Left lung (tissue), 10 donors: ENCODE data around the gene REP15. TPM values are rescaled to one million over a fixed set of nuclear protein-coding genes. Genes with fewer than 3 reads are reported as not detected.

ENCODE experiments used
- ATAC-seq: fragments of 200-7000 bp; cut with Tn5 transposase; one replicate; pipeline ENCODE4 v1.9.1; 2020; ENCODE audit warnings: moderate library complexity
- DNase-seq, 4 donors: peaks; one replicate each; pipeline ENCODE4 v3.0.0-alpha.2; 2013 to 2020
- H3K27ac ChIP-seq, 2 donors: fragments of 200-600 bp; sonication (generic) in 1 of 2; one replicate each; pipeline versions ENCODE4 v1.5.0 to v1.8.0; 2020 to 2021
- H3K27me3 ChIP-seq, 2 donors: fragments of 200-600 bp; sonication (generic) in 1 of 2; one replicate each; pipeline versions ENCODE4 v1.5.0 to v1.8.0; 2020 to 2021
- H3K36me3 ChIP-seq, 2 donors: fragments of 200-600 bp; sonication (generic) in 1 of 2; one replicate each; pipeline versions ENCODE4 v1.5.0 to v1.8.0; 2020 to 2021
- H3K4me1 ChIP-seq, 2 donors: fragments of 200-600 bp; one replicate each; pipeline ENCODE4 v1.8.0; 2021
- H3K4me3 ChIP-seq, 2 donors: fragments of 200-600 bp; sonication (generic) in 1 of 2; one replicate each; pipeline versions ENCODE4 v1.5.0 to v1.8.0; 2020 to 2021; ENCODE audit warnings: mild to moderate bottlenecking in 1 of 2
- H3K9me3 ChIP-seq, 2 donors: fragments of 200-600 bp; sonication (generic) in 1 of 2; one replicate each; pipeline versions ENCODE4 v1.5.0 to v1.8.0; 2020 to 2021
- intact Hi-C, 2 donors: fragments of 100-400 bp; cut with DNase I; formaldehyde crosslinking; loops; one replicate each; pipeline versions ENCODE4 v1.11.2 to v1.14.2; 2022
- polyA plus RNA-seq, 6 donors: library from polyadenylated mRNA; unstranded; fragments of 120-200 nt; gene quantifications; one replicate each; pipeline ENCODE4 v1.2.1, GENCODE V29; 2013; ENCODE audit not compliant: insufficient read length in 6 of 6
- total RNA-seq, 2 donors: library from RNA; stranded (reverse); fragmentation: NEBNext Ultra II Directional; extraction: Animal tissue kit (Norgen Biotek cat#: 25700); gene quantifications; one replicate each; pipeline ENCODE4 v1.2.1, GENCODE V29; 2021
- TF ChIP-seq, protein P1 (sequence below), 2 donors: fragments of 200-600 bp; sonication (generic) in 1 of 2; IDR thresholded peaks; one replicate each; pipeline versions ENCODE4 v1.5.0 to v1.8.0; 2021; ENCODE audit warnings: antibody characterized with exemption in 2 of 2
- donor health status: DM: no; HTN: yes; CAD: no.
- donor health status: DM: no; HTN: no; CAD: no.

Gene REP15
- total and polyA plus RNA-seq, 8 donors = 2.4 to 3.6 (median 3.1) TPM

DNA sequence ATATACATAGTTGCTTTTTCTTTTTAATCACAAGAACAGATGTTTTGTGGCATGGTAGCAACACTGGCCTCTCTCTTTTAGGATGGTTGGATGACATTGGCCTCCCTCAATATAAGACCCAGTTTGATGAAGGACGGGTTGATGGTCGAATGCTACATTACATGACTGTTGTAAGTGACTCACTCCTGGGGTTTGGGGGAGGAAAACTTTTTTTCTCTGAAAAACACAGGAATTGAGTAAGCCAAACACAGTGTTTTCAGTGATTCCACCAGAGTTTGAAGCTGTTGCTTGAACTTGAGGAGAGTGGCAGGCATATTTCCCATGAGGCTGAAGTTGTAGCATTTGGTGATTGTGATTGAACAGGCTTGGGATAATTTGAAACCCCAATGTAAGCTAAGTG lies 13.7 kb upstream of the REP15 start:
- TF ChIP-seq, protein P1, sequence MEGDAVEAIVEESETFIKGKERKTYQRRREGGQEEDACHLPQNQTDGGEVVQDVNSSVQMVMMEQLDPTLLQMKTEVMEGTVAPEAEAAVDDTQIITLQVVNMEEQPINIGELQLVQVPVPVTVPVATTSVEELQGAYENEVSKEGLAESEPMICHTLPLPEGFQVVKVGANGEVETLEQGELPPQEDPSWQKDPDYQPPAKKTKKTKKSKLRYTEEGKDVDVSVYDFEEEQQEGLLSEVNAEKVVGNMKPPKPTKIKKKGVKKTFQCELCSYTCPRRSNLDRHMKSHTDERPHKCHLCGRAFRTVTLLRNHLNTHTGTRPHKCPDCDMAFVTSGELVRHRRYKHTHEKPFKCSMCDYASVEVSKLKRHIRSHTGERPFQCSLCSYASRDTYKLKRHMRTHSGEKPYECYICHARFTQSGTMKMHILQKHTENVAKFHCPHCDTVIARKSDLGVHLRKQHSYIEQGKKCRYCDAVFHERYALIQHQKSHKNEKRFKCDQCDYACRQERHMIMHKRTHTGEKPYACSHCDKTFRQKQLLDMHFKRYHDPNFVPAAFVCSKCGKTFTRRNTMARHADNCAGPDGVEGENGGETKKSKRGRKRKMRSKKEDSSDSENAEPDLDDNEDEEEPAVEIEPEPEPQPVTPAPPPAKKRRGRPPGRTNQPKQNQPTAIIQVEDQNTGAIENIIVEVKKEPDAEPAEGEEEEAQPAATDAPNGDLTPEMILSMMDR (IDR thresholded peaks at IDR 0.05) = no peak
- H3K9me3 ChIP-seq = no peaks in the 10 kb centered on the region
- no peak overlapping the region for H3K4me3 ChIP-seq
- no peak for DNase-seq
- no peak overlapping the region for H3K27ac ChIP-seq
- intact Hi-C loops = no loop called here
- H3K4me1 ChIP-seq = no peaks in the 10 kb centered on the region
- no peak for ATAC-seq
- H3K36me3 ChIP-seq = peaks cover 0 to 63% of the 10 kb centered on the region in 2 donors
- no peaks in the 10 kb centered on the region for H3K27me3 ChIP-seq

DNA sequence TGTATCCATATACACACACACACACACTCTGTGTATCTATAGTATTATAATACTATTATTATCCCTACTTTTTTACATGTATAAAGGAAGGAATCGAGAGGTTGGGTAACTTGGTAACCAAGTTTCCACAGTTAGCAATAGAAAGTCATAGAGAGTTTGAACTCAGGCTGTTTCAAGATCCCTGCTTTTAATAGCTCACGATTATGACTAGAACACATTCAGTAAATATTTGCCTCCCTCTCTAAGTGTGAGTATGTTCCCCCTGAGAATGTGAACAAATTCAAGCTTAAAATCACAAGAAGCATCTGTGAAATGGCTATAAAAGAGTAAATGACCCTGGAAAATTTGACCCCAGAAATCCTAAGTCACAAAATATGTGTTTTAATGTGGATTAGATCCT lies 11.0 kb upstream of the REP15 start:
- peak; percentile 89 for ATAC-seq
- no peak for DNase-seq
- no peak overlapping the region for H3K4me3 ChIP-seq
- H3K27ac ChIP-seq = no peak overlapping the region
- H3K36me3 ChIP-seq = peaks cover 0 to 72% of the 10 kb centered on the region in 2 donors
- intact Hi-C loops = no loop called here
- H3K27me3 ChIP-seq = no peaks in the 10 kb centered on the region
- no peaks in the 10 kb centered on the region for H3K9me3 ChIP-seq
- TF ChIP-seq, protein P1 (IDR thresholded peaks at IDR 0.05) = no peak
- no peaks in the 10 kb centered on the region for H3K4me1 ChIP-seq

DNA sequence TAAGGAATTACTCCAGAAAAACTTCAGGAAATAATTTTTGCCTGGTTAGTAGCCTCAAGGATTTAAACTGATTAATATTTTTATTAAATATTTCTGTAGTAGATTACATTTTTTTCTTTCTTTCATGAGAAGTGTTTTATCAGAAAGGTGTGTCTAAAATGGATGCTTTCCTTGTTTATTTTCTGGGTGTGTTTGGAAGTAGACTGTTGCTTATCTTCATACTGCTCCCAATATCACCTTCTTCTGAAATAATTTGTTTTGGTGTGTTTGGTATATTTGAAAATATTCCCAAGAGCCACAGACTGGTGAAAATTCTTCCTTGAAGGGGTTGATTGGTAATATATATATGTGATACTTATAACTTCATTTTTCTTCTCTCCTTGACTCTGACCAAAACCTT lies 10.1 kb upstream of the REP15 start:
- H3K4me1 ChIP-seq = no peaks in the 10 kb centered on the region
- no peaks in the 10 kb centered on the region for H3K27me3 ChIP-seq
- no peak for DNase-seq
- ATAC-seq = peak; percentile 35
- no peaks in the 10 kb centered on the region for H3K9me3 ChIP-seq
- TF ChIP-seq, protein P1 (IDR thresholded peaks at IDR 0.05) = no peak
- peaks cover 0 to 71% of the 10 kb centered on the region in 2 donors for H3K36me3 ChIP-seq
- intact Hi-C loops = no loop called here
- H3K4me3 ChIP-seq = no peak overlapping the region
- H3K27ac ChIP-seq = no peak overlapping the region

DNA sequence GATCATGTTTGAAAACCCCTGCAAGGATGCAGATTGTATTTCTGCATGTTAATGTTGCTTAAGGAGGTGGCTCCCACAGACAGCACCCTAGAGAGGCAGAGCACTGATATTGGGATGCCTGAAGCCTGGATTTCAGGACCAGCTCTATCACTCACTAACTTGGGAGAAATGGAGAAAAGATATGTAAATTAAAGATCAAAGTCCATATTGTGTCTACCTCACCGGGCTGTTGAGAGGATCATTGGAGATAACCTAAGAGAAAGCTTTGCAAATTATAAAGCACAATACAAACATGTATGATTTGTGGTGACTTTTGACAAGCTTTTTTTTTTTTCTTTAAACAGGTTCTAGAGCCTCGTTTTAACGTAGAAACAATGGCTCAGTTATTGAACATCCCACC lies 7.6 kb upstream of the REP15 start:
- no peaks in the 10 kb centered on the region for H3K9me3 ChIP-seq
- TF ChIP-seq, protein P1 (IDR thresholded peaks at IDR 0.05) = no peak
- ATAC-seq = no peak

DNA sequence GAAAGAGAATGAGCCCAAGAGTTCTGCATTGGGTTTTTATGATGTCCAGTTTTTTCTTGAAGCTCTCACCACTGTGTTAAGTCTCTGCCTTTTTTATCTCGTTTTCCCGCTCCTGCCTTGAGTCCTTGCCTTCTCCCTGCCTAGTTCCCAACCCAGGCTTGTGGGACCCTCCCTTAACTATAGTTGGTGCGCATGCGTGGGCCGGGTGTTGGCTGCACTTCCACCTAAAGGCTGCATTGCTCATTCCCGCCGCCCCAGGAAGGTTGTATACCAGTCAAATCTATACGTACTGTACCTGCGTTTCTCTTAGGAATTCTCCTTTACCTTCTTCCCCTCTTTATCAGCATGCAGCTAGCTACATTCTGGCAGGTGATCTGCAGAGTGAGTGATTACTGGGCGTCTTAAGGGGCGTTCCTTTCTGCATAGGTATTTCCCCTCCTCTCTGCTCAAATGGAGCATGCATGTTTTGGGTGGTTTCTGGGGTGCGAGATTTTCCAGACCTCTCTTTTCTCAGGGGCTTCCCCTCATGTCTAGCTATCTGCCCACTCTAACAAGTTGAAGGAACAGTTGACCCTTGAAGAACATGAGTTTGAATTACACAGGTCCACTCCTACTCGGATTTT lies 6.6 kb upstream of the REP15 start:
- no peaks in the 10 kb centered on the region for H3K4me1 ChIP-seq
- no peak overlapping the region for H3K27ac ChIP-seq
- no peaks in the 10 kb centered on the region for H3K9me3 ChIP-seq
- intact Hi-C loops = no loop called here
- DNase-seq = no peak
- no peak for ATAC-seq
- H3K36me3 ChIP-seq = peaks cover 0 to 76% of the 10 kb centered on the region in 2 donors
- H3K4me3 ChIP-seq = no peak overlapping the region
- H3K27me3 ChIP-seq = no peaks in the 10 kb centered on the region
- TF ChIP-seq, protein P1 (IDR thresholded peaks at IDR 0.05) = no peak

More for the DNA sequence above, 7.6 kb upstream of the REP15 start:
- no peaks in the 10 kb centered on the region for H3K27me3 ChIP-seq
- H3K36me3 ChIP-seq = peaks cover 0 to 73% of the 10 kb centered on the region in 2 donors
- H3K4me1 ChIP-seq = no peaks in the 10 kb centered on the region
- no peak overlapping the region for H3K27ac ChIP-seq
- intact Hi-C loops = no loop called here
- H3K4me3 ChIP-seq = no peak overlapping the region
- DNase-seq = no peak
